HL-60 (cell line): ENCODE measurements around the gene IKBKE.

Experiments
- DNase-seq, 2 experiments: peaks; one replicate each; pipeline ENCODE4 v3.0.0-alpha.2; 2010 to 2020; ENCODE audit warnings: low read depth in 1 of 2, low spot score in 1 of 2
- H3K27ac ChIP-seq: fragments of 250-450 bp; sonication (Bioruptor Pico); replicated peaks from 2 replicates; pipeline ENCODE4 v1.5.1; 2020; ENCODE audit warnings: mild to moderate bottlenecking, moderate library complexity
- H3K27me3 ChIP-seq: fragments of 250-450 bp; sonication (Bioruptor Pico); 2 replicates; pipeline ENCODE4 v1.5.1; 2021; ENCODE audit warnings: mild to moderate bottlenecking, moderate library complexity; ENCODE audit not compliant: insufficient read depth, poor library complexity, severe bottlenecking
- H3K4me3 ChIP-seq: replicated peaks from 2 replicates; pipeline ENCODE4 v1.5.1; 2011; ENCODE audit warnings: mild to moderate bottlenecking, control low read depth, low read length; ENCODE audit not compliant: insufficient read depth
- GABPA ChIP-seq: IDR thresholded peaks from 2 replicates; pipeline ENCODE4 v1.6.1; 2012; ENCODE audit warnings: low read depth
- POLR2AphosphoS5 ChIP-seq: IDR thresholded peaks from 2 replicates; pipeline ENCODE4 v1.6.1; 2012; ENCODE audit warnings: low read depth
- SPI1 ChIP-seq: IDR thresholded peaks from 2 replicates; pipeline ENCODE4 v1.6.1; 2012; ENCODE audit warnings: low read depth, mild to moderate bottlenecking, borderline replicate concordance
- TF ChIP-seq, protein P1 (sequence below): IDR thresholded peaks from 2 replicates; pipeline ENCODE4 v1.6.1; 2012; ENCODE audit warnings: low read depth; ENCODE audit not compliant: insufficient replicate concordance
- TF ChIP-seq, protein P2 (sequence below): IDR thresholded peaks from one replicate; pipeline ENCODE4 v1.5.1; 2011; ENCODE audit warnings: low read length, control low read depth, inconsistent platforms; ENCODE audit not compliant: insufficient read depth

Gene IKBKE

DNA sequence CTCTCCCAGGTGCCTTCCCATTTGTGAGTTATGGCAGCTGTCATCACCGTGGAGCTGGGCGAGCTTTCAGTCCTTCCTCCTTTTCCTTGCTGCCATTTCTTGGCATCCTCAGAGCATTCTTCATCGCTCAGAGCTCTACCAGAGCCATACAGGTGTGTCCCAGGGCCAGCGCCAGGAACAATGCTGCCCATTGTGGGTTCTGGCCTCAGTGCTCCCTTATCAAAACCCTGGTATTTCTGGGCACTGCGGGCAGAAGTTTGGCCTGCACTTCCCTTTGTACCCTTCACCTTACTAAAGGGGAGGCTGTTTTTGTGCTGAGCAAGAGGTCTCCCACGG is 65.5 kb downstream of the IKBKE start:
- no peak for TF ChIP-seq POLR2AphosphoS5
- TF ChIP-seq, protein P1, sequence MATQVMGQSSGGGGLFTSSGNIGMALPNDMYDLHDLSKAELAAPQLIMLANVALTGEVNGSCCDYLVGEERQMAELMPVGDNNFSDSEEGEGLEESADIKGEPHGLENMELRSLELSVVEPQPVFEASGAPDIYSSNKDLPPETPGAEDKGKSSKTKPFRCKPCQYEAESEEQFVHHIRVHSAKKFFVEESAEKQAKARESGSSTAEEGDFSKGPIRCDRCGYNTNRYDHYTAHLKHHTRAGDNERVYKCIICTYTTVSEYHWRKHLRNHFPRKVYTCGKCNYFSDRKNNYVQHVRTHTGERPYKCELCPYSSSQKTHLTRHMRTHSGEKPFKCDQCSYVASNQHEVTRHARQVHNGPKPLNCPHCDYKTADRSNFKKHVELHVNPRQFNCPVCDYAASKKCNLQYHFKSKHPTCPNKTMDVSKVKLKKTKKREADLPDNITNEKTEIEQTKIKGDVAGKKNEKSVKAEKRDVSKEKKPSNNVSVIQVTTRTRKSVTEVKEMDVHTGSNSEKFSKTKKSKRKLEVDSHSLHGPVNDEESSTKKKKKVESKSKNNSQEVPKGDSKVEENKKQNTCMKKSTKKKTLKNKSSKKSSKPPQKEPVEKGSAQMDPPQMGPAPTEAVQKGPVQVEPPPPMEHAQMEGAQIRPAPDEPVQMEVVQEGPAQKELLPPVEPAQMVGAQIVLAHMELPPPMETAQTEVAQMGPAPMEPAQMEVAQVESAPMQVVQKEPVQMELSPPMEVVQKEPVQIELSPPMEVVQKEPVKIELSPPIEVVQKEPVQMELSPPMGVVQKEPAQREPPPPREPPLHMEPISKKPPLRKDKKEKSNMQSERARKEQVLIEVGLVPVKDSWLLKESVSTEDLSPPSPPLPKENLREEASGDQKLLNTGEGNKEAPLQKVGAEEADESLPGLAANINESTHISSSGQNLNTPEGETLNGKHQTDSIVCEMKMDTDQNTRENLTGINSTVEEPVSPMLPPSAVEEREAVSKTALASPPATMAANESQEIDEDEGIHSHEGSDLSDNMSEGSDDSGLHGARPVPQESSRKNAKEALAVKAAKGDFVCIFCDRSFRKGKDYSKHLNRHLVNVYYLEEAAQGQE: no peak
- TF ChIP-seq, protein P2, sequence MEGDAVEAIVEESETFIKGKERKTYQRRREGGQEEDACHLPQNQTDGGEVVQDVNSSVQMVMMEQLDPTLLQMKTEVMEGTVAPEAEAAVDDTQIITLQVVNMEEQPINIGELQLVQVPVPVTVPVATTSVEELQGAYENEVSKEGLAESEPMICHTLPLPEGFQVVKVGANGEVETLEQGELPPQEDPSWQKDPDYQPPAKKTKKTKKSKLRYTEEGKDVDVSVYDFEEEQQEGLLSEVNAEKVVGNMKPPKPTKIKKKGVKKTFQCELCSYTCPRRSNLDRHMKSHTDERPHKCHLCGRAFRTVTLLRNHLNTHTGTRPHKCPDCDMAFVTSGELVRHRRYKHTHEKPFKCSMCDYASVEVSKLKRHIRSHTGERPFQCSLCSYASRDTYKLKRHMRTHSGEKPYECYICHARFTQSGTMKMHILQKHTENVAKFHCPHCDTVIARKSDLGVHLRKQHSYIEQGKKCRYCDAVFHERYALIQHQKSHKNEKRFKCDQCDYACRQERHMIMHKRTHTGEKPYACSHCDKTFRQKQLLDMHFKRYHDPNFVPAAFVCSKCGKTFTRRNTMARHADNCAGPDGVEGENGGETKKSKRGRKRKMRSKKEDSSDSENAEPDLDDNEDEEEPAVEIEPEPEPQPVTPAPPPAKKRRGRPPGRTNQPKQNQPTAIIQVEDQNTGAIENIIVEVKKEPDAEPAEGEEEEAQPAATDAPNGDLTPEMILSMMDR: no peak
- no peak for TF ChIP-seq SPI1
- TF ChIP-seq GABPA: no peak
- no peak for DNase-seq
- Histone ChIP-seq H3K27ac (no peak overlapping the region), H3K27me3 (no peaks in the 10 kb centered on the region), H3K4me3 (no peak overlapping the region)

DNA sequence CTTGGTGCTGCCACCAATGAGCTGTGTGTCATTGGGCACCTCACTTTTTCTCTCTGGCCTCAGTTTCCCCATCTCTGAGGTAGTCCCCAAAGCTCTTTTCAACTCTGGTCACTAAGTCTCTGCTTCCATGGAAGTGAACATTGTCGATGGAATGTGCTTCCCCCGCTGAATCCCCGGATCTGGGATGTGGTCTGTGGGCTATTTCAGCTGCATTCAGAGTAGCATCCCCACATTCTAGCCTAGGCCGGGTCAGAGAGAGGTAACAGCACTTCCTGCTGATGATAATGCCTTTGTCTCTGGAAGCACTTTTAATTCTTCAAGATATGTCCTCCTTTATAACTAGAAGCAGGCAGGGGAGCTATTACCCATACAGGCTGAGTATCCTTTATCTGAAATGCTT is 66.9 kb downstream of the IKBKE start:
- DNase-seq: no peak
- no peak for TF ChIP-seq GABPA
- TF ChIP-seq, protein P1: no peak
- TF ChIP-seq POLR2AphosphoS5: no peak
- no peak for TF ChIP-seq SPI1
- TF ChIP-seq, protein P2: no peak
- H3K27me3 ChIP-seq: no peaks in the 10 kb centered on the region
- H3K27ac ChIP-seq: no peak overlapping the region
- no peak overlapping the region for H3K4me3 ChIP-seq

DNA sequence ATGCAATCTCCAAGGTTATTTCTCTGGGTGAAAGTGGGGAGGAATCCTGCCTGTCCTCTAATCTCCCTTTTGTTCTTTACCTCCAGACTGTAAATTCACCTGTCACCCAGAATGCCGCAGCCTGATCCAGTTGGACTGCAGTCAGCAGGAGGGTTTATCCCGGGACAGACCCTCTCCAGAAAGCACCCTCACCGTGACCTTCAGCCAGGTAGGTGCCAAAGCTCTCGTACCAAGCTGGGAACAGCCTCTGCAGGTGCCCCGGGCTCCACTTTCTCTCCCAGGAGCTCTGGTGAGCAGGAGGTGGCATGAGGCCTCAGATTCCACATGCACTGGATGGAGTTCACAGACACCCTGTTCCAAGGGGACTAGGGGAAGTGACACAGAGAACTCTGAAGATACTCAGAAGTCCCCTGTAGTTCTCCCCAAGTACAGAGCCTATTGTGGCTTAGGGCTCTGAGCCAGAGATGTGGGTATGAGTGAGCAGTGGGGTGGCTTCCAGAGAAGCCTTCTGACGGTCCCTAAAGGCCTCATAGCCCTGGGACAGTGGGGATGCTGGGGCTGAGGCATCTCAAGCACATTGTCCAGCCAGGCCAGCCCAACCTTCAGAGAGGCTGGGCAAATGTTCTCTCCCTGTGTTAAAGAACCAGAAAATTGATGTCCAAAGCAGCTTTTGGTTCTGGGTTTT is 68.0 kb downstream of the IKBKE start:
- H3K27me3 ChIP-seq: no peaks in the 10 kb centered on the region
- H3K27ac ChIP-seq: no peak overlapping the region
- TF ChIP-seq, protein P1: no peak
- TF ChIP-seq SPI1 (no peak), GABPA (no peak), POLR2AphosphoS5 (no peak)
- TF ChIP-seq, protein P2: no peak
- H3K4me3 ChIP-seq: no peak overlapping the region
- no peak for DNase-seq
